Stomach (tissue), 4 donors: ENCODE data around the gene PTMA.

Experiments used
- EP300 ChIP-seq: sonication (generic); formaldehyde crosslinking; IDR thresholded peaks from one replicate; pipeline ENCODE4 v1.6.1; 2017; ENCODE audit warnings: antibody characterized with exemption
- POLR2A ChIP-seq, 4 donors: fragments of 450-650 bp; IDR thresholded peaks; one replicate each; pipeline ENCODE4 v1.6.1; 2016; ENCODE audit warnings: antibody characterized with exemption in 4 of 4, control low read depth in 2 of 4, mild to moderate bottlenecking in 1 of 4, moderate library complexity in 1 of 4
- POLR2AphosphoS5 ChIP-seq, 3 donors: sonication (generic); formaldehyde crosslinking; IDR thresholded peaks; one replicate each; pipeline ENCODE4 v1.6.1; 2016; ENCODE audit warnings: antibody characterized with exemption in 3 of 3
- TF ChIP-seq, protein P1 (sequence below), 7 experiments: fragments of 450-650 bp in 4 of 7; fragments of 200-600 bp in 3 of 7; sonication (generic) in 3 of 7; IDR thresholded peaks; one replicate each; pipeline ENCODE4 v1.5.1; 2016 to 2019; ENCODE audit warnings: antibody characterized with exemption in 7 of 7, control low read depth in 2 of 7, mild to moderate bottlenecking in 1 of 7

- TF ChIP-seq, protein P1, sequence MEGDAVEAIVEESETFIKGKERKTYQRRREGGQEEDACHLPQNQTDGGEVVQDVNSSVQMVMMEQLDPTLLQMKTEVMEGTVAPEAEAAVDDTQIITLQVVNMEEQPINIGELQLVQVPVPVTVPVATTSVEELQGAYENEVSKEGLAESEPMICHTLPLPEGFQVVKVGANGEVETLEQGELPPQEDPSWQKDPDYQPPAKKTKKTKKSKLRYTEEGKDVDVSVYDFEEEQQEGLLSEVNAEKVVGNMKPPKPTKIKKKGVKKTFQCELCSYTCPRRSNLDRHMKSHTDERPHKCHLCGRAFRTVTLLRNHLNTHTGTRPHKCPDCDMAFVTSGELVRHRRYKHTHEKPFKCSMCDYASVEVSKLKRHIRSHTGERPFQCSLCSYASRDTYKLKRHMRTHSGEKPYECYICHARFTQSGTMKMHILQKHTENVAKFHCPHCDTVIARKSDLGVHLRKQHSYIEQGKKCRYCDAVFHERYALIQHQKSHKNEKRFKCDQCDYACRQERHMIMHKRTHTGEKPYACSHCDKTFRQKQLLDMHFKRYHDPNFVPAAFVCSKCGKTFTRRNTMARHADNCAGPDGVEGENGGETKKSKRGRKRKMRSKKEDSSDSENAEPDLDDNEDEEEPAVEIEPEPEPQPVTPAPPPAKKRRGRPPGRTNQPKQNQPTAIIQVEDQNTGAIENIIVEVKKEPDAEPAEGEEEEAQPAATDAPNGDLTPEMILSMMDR (IDR thresholded peaks at IDR 0.05) = no peak
- TF ChIP-seq POLR2A (IDR thresholded peaks at IDR 0.05) (no peak), EP300 (no peak), POLR2AphosphoS5 (IDR thresholded peaks at IDR 0.05) (no peak)
Observed at GRCh38 chr2:231720292-231720986, 12.1 kb downstream of the PTMA start.
